RWPE1 (cell line): ENCODE results near the gene IMMP2L.
"Not testable (repeated sequence)": the region's sequence is repeated elsewhere in the genome, so short reads cannot be mapped to it uniquely, and the experiment has no call there.

Experiments used
- CTCF ChIA-PET: fragments of 350-600 bp; sonication (Branson Sonifier 250); formaldehyde crosslinking; extraction: SDS; loops from one replicate; lab custom pipeline; 2021; lab: Yijun Ruan, JAX
- POLR2A ChIA-PET: fragments of 400-600 bp; formaldehyde crosslinking; extraction: SDS; loops from one replicate; lab custom pipeline; 2020; ENCODE audit warnings: antibody characterized with exemption; ENCODE audit not compliant: low non-redundant PET; lab: Yijun Ruan, JAX
- DNase-seq: peaks from one replicate; pipeline ENCODE4 v3.0.0; 2012; ENCODE audit warnings: low spot score
- H3K27ac ChIP-seq: fragments of 450-650 bp; 2 replicates; pipeline ENCODE4 v1.5.1; 2017
- CTCF ChIP-seq: fragments of 450-650 bp; conservative IDR thresholded peaks from 2 replicates; pipeline ENCODE4 v1.5.1; 2017; ENCODE audit warnings: low read depth, mild to moderate bottlenecking

IMMP2L gene

GRCh38 chr7:110677405-110677804, 884.9 kb downstream of the IMMP2L start:
- POLR2A ChIA-PET, result no interaction called here
- CTCF ChIA-PET, result interaction anchor here (0.6 to 1.2 kb wide), 2 partner anchors 26 to 133 kb away, joined by 3 to 4 read pairs; no protein-coding TSS in a partner anchor
- no peak overlapping the region for H3K27ac ChIP-seq

GRCh38 chr7:110676785-110677184, 885.5 kb downstream of the IMMP2L start:
- no peak overlapping the region for H3K27ac ChIP-seq
- ChIA-PET CTCF (no interaction called here), POLR2A (no interaction called here)
- no peak for DNase-seq
- no peak for TF ChIP-seq CTCF

More at GRCh38 chr7:110677405-110677804, 884.9 kb downstream of the IMMP2L start:
- no peak for DNase-seq
- no peak for TF ChIP-seq CTCF

- H3K27ac ChIP-seq, result no peak overlapping the region
- TF ChIP-seq CTCF, result no peak
- CTCF ChIA-PET, result no interaction called here
- no peak for DNase-seq
- POLR2A ChIA-PET, result no interaction called here
Measured at GRCh38 chr7:110675383-110676103, 886.7 kb downstream of the IMMP2L start.

GRCh38 chr7:110673148-110673547, 889.1 kb downstream of the IMMP2L start:
- ChIA-PET CTCF (no interaction called here), POLR2A (no interaction called here)
- no peak overlapping the region for H3K27ac ChIP-seq
- no peak for DNase-seq
- TF ChIP-seq CTCF, result no peak

- ChIA-PET CTCF (no interaction called here), POLR2A (no interaction called here)
- DNase-seq, result no peak
- TF ChIP-seq CTCF, result no peak
- H3K27ac ChIP-seq, result no peak overlapping the region
Measured at GRCh38 chr7:110669410-110669809, 892.9 kb downstream of the IMMP2L start.

- no peak overlapping the region for H3K27ac ChIP-seq
- no peak for DNase-seq
- no peak for TF ChIP-seq CTCF
- CTCF ChIA-PET, result no interaction called here
- POLR2A ChIA-PET, result no interaction called here
Measured at GRCh38 chr7:110664803-110665202, 897.5 kb downstream of the IMMP2L start.

- H3K27ac ChIP-seq, POLR2A ChIA-PET, DNase-seq, CTCF ChIA-PET: not testable (repeated sequence)
Measured at GRCh38 chr7:110660637-110661036, 901.7 kb downstream of the IMMP2L start.
